ENCODE results near the gene NOP53. TPM values are rescaled to one million over a fixed set of nuclear protein-coding genes. Genes with fewer than 3 reads are reported as not detected.
"Not testable (repeated sequence)": the region's sequence is repeated elsewhere in the genome, so short reads cannot be mapped to it uniquely, and the experiment has no call there.

Gene NOP53
- total and polyA plus RNA-seq, 2 donors = 324 to 621 TPM

- no peak overlapping the region for H3K4me3 ChIP-seq (ENCODE audit: low read length in 2 of 2)
- DNase-seq (ENCODE audit: low read depth in 6 of 9, low spot score in 9 of 9) = no peak
Measured at GRCh38 chr19:47756627-47756929, 11.2 kb downstream of the NOP53 start.

GRCh38 chr19:47756953-47757608, 11.7 kb downstream of the NOP53 start:
- no peak overlapping the region for H3K27ac ChIP-seq (ENCODE audit: low read depth in 1 of 2, low read length in 1 of 2)
- H3K9me3 ChIP-seq (ENCODE audit: control insufficient read depth in 2 of 2, insufficient read depth in 1 of 2, low read length in 1 of 2) = no peaks in the 10 kb centered on the region
- H3K36me3 ChIP-seq (ENCODE audit: control insufficient read depth in 2 of 2, insufficient read depth in 2 of 2, low read length in 1 of 2) = peaks cover 62 to 74% of the 10 kb centered on the region in 2 donors
- no peaks in the 10 kb centered on the region for H3K27me3 ChIP-seq (ENCODE audit: control insufficient read depth in 2 of 2, insufficient read depth in 1 of 2, low read length in 1 of 2)
- no peak for DNase-seq (ENCODE audit: low read depth in 6 of 9, low spot score in 9 of 9)
- no peak overlapping the region for H3K4me3 ChIP-seq (ENCODE audit: low read length in 2 of 2)
- peaks cover 24 to 27% of the 10 kb centered on the region in 2 donors for H3K4me1 ChIP-seq (ENCODE audit: control insufficient read depth in 2 of 2, insufficient read depth in 2 of 2, low read length in 2 of 2)
- 98% methylated on average over 22 of the region's 22 CpGs for WGBS

More at GRCh38 chr19:47756627-47756929, 11.2 kb downstream of the NOP53 start:
- 99% methylated on average over 12 of the region's 12 CpGs for WGBS
- Histone ChIP-seq H3K9me3 (ENCODE audit: control insufficient read depth in 2 of 2, insufficient read depth in 1 of 2, low read length in 1 of 2) (no peaks in the 10 kb centered on the region), H3K27me3 (ENCODE audit: control insufficient read depth in 2 of 2, insufficient read depth in 1 of 2, low read length in 1 of 2) (no peaks in the 10 kb centered on the region), H3K27ac (ENCODE audit: low read depth in 1 of 2, low read length in 1 of 2) (no peak overlapping the region), H3K4me1 (ENCODE audit: control insufficient read depth in 2 of 2, insufficient read depth in 2 of 2, low read length in 2 of 2) (peaks cover 27 to 29% of the 10 kb centered on the region in 2 donors), H3K36me3 (ENCODE audit: control insufficient read depth in 2 of 2, insufficient read depth in 2 of 2, low read length in 1 of 2) (peaks cover 63 to 76% of the 10 kb centered on the region in 2 donors)

- H3K9me3 ChIP-seq (ENCODE audit: control insufficient read depth in 2 of 2, insufficient read depth in 1 of 2, low read length in 1 of 2) = no peaks in the 10 kb centered on the region
- H3K36me3 ChIP-seq (ENCODE audit: control insufficient read depth in 2 of 2, insufficient read depth in 2 of 2, low read length in 1 of 2) = peaks cover 54 to 67% of the 10 kb centered on the region in 2 donors
- 90% methylated on average over 14 of the region's 14 CpGs for WGBS
- no peak overlapping the region for H3K4me3 ChIP-seq (ENCODE audit: low read length in 2 of 2)
- no peak for DNase-seq (ENCODE audit: low read depth in 6 of 9, low spot score in 9 of 9)
- H3K27ac ChIP-seq (ENCODE audit: low read depth in 1 of 2, low read length in 1 of 2) = no peak overlapping the region
- H3K4me1 ChIP-seq (ENCODE audit: control insufficient read depth in 2 of 2, insufficient read depth in 2 of 2, low read length in 2 of 2) = peaks cover 16 to 19% of the 10 kb centered on the region in 2 donors
- H3K27me3 ChIP-seq (ENCODE audit: control insufficient read depth in 2 of 2, insufficient read depth in 1 of 2, low read length in 1 of 2) = no peaks in the 10 kb centered on the region
Measured at GRCh38 chr19:47757617-47758442, 12.5 kb downstream of the NOP53 start.

GRCh38 chr19:47758443-47758804, 13.1 kb downstream of the NOP53 start:
- no peak for DNase-seq (ENCODE audit: low read depth in 6 of 9, low spot score in 9 of 9)
- over 99% methylated on average over 5 of the region's 5 CpGs for WGBS
- Histone ChIP-seq H3K36me3 (ENCODE audit: control insufficient read depth in 2 of 2, insufficient read depth in 2 of 2, low read length in 1 of 2) (peaks cover 48 to 61% of the 10 kb centered on the region in 2 donors), H3K4me1 (ENCODE audit: control insufficient read depth in 2 of 2, insufficient read depth in 2 of 2, low read length in 2 of 2) (peaks cover 10 to 14% of the 10 kb centered on the region in 2 donors), H3K4me3 (ENCODE audit: low read length in 2 of 2) (no peak overlapping the region), H3K27ac (ENCODE audit: low read depth in 1 of 2, low read length in 1 of 2) (no peak overlapping the region), H3K9me3 (ENCODE audit: control insufficient read depth in 2 of 2, insufficient read depth in 1 of 2, low read length in 1 of 2) (no peaks in the 10 kb centered on the region), H3K27me3 (ENCODE audit: control insufficient read depth in 2 of 2, insufficient read depth in 1 of 2, low read length in 1 of 2) (no peaks in the 10 kb centered on the region)

GRCh38 chr19:47760632-47760999, 15.3 kb downstream of the NOP53 start:
- Histone ChIP-seq H3K9me3 (ENCODE audit: control insufficient read depth in 2 of 2, insufficient read depth in 1 of 2, low read length in 1 of 2) (no peaks in the 10 kb centered on the region), H3K27me3 (ENCODE audit: control insufficient read depth in 2 of 2, insufficient read depth in 1 of 2, low read length in 1 of 2) (no peaks in the 10 kb centered on the region), H3K4me1 (ENCODE audit: control insufficient read depth in 2 of 2, insufficient read depth in 2 of 2, low read length in 2 of 2) (peaks cover 0 to 2% of the 10 kb centered on the region in 2 donors), H3K36me3 (ENCODE audit: control insufficient read depth in 2 of 2, insufficient read depth in 2 of 2, low read length in 1 of 2) (peaks cover 35 to 44% of the 10 kb centered on the region in 2 donors), H3K27ac (ENCODE audit: low read depth in 1 of 2, low read length in 1 of 2) (no peak overlapping the region), H3K4me3 (ENCODE audit: low read length in 2 of 2) (no peak overlapping the region)
- no peak for DNase-seq (ENCODE audit: low read depth in 6 of 9, low spot score in 9 of 9)
- WGBS = 98% methylated on average over 5 of the region's 5 CpGs

GRCh38 chr19:47761566-47761965, 16.2 kb downstream of the NOP53 start:
- Histone ChIP-seq H3K27me3 (ENCODE audit: control insufficient read depth in 2 of 2, insufficient read depth in 1 of 2, low read length in 1 of 2) (peaks cover 0 to 2% of the 10 kb centered on the region in 2 donors), H3K9me3 (ENCODE audit: control insufficient read depth in 2 of 2, insufficient read depth in 1 of 2, low read length in 1 of 2) (no peaks in the 10 kb centered on the region), H3K4me1 (ENCODE audit: control insufficient read depth in 2 of 2, insufficient read depth in 2 of 2, low read length in 2 of 2) (peaks cover 0 to 5% of the 10 kb centered on the region in 2 donors), H3K27ac (ENCODE audit: low read depth in 1 of 2, low read length in 1 of 2) (no peak overlapping the region), H3K4me3 (ENCODE audit: low read length in 2 of 2) (no peak overlapping the region), H3K36me3 (ENCODE audit: control insufficient read depth in 2 of 2, insufficient read depth in 2 of 2, low read length in 1 of 2) (peaks cover 25 to 34% of the 10 kb centered on the region in 2 donors)
- DNase-seq (ENCODE audit: low read depth in 6 of 9, low spot score in 9 of 9) = no peak
- WGBS = 93% methylated on average over 5 of the region's 5 CpGs

GRCh38 chr19:47762151-47762550, 16.8 kb downstream of the NOP53 start:
- no peaks in the 10 kb centered on the region for H3K9me3 ChIP-seq (ENCODE audit: control insufficient read depth in 2 of 2, insufficient read depth in 1 of 2, low read length in 1 of 2)
- no peak overlapping the region for H3K27ac ChIP-seq (ENCODE audit: low read depth in 1 of 2, low read length in 1 of 2)
- H3K36me3 ChIP-seq (ENCODE audit: control insufficient read depth in 2 of 2, insufficient read depth in 2 of 2, low read length in 1 of 2) = peaks cover 20 to 28% of the 10 kb centered on the region in 2 donors
- H3K4me3 ChIP-seq (ENCODE audit: low read length in 2 of 2) = no peak overlapping the region
- H3K4me1 ChIP-seq (ENCODE audit: control insufficient read depth in 2 of 2, insufficient read depth in 2 of 2, low read length in 2 of 2) = peaks cover 0 to 5% of the 10 kb centered on the region in 2 donors
- no peak for DNase-seq (ENCODE audit: low read depth in 6 of 9, low spot score in 9 of 9)
- H3K27me3 ChIP-seq (ENCODE audit: control insufficient read depth in 2 of 2, insufficient read depth in 1 of 2, low read length in 1 of 2) = peaks cover 0 to 2% of the 10 kb centered on the region in 2 donors
- WGBS = 96% methylated on average over 3 of the region's 3 CpGs

GRCh38 chr19:47762615-47763308, 17.4 kb downstream of the NOP53 start:
- Histone ChIP-seq H3K27ac (ENCODE audit: low read depth in 1 of 2, low read length in 1 of 2) (no peak overlapping the region), H3K9me3 (ENCODE audit: control insufficient read depth in 2 of 2, insufficient read depth in 1 of 2, low read length in 1 of 2) (no peaks in the 10 kb centered on the region), H3K27me3 (ENCODE audit: control insufficient read depth in 2 of 2, insufficient read depth in 1 of 2, low read length in 1 of 2) (peaks cover 0 to 2% of the 10 kb centered on the region in 2 donors), H3K4me3 (ENCODE audit: low read length in 2 of 2) (no peak overlapping the region), H3K36me3 (ENCODE audit: control insufficient read depth in 2 of 2, insufficient read depth in 2 of 2, low read length in 1 of 2) (peaks cover 13 to 23% of the 10 kb centered on the region in 2 donors), H3K4me1 (ENCODE audit: control insufficient read depth in 2 of 2, insufficient read depth in 2 of 2, low read length in 2 of 2) (peaks cover 0 to 5% of the 10 kb centered on the region in 2 donors)
- no peak for DNase-seq (ENCODE audit: low read depth in 6 of 9, low spot score in 9 of 9)
- WGBS = 94% methylated on average over 18 of the region's 18 CpGs

- not testable (repeated sequence) for DNase-seq (ENCODE audit: low read depth in 6 of 9, low spot score in 9 of 9); H3K27ac ChIP-seq (ENCODE audit: low read depth in 1 of 2, low read length in 1 of 2); H3K27me3 ChIP-seq (ENCODE audit: control insufficient read depth in 2 of 2, insufficient read depth in 1 of 2, low read length in 1 of 2); H3K4me3 ChIP-seq (ENCODE audit: low read length in 2 of 2); H3K9me3 ChIP-seq (ENCODE audit: control insufficient read depth in 2 of 2, insufficient read depth in 1 of 2, low read length in 1 of 2); H3K4me1 ChIP-seq (ENCODE audit: control insufficient read depth in 2 of 2, insufficient read depth in 2 of 2, low read length in 2 of 2); H3K36me3 ChIP-seq (ENCODE audit: control insufficient read depth in 2 of 2, insufficient read depth in 2 of 2, low read length in 1 of 2)
- 92% methylated on average over 3 of the region's 3 CpGs for WGBS
Measured at GRCh38 chr19:47764705-47765104, 19.4 kb downstream of the NOP53 start.
